HTR-8/SVneo (cell line): Measurements from ENCODE around the gene BORCS6.
A peak's percentile ranks its signal among the peaks of the same experiment; 100 is the strongest.
"Not testable (repeated sequence)": the region's sequence is repeated elsewhere in the genome, so short reads cannot be mapped to it uniquely, and the experiment has no call there.

Experiments
- DNase-seq: peaks from one replicate; pipeline ENCODE4 v3.0.0; 2011; ENCODE audit warnings: low spot score, mixed read lengths; ENCODE audit not compliant: insufficient read length
- FAIRE-seq: peaks from 2 replicates; lab custom pipeline; 2011; peaks lifted over from hg19 to GRCh38; lab: Jason Lieb, UNC

The BORCS6 gene

GRCh38 chr17:8189711-8190477 lies at the start of gene BORCS6:
Gene BORCS6 (minus strand): TSS chr17:8190180. CDS start chr17:8190140, 40 bp downstream.
- FAIRE-seq = peak; percentile 83
- peak; percentile 96 for DNase-seq

GRCh38 chr17:8237886-8238285 lies 47.9 kb upstream of the BORCS6 start:
- no peak for DNase-seq
- FAIRE-seq = no peak

- DNase-seq (no peak), FAIRE-seq (peak; percentile 55)
These were observed 47.2 kb upstream of the BORCS6 start for GRCh38 chr17:8237175-8237574.

- DNase-seq (no peak), FAIRE-seq (no peak)
These were observed 45.7 kb upstream of the BORCS6 start for GRCh38 chr17:8235676-8236075.

- FAIRE-seq (no peak), DNase-seq (no peak)
These were observed 44.6 kb upstream of the BORCS6 start for GRCh38 chr17:8234361-8235270.

- FAIRE-seq (no peak), DNase-seq (no peak)
These were observed 41.7 kb upstream of the BORCS6 start for GRCh38 chr17:8231701-8232100.

GRCh38 chr17:8227238-8227581 lies 37.2 kb upstream of the BORCS6 start:
- FAIRE-seq = no peak
- DNase-seq = no peak

GRCh38 chr17:8226536-8227237 lies 36.7 kb upstream of the BORCS6 start:
- DNase-seq = peak; percentile 81
- FAIRE-seq = no peak

GRCh38 chr17:8225813-8226535 lies 36.0 kb upstream of the BORCS6 start:
- FAIRE-seq (no peak), DNase-seq (peak; percentile 25)

- no peak for FAIRE-seq
These were observed 35.2 kb upstream of the BORCS6 start for GRCh38 chr17:8224891-8225812.

GRCh38 chr17:8223356-8224126 lies 33.6 kb upstream of the BORCS6 start:
- DNase-seq (peak; percentile 48), FAIRE-seq (no peak)

More at GRCh38 chr17:8224891-8225812, 35.2 kb upstream of the BORCS6 start:
- DNase-seq = no peak

GRCh38 chr17:8222630-8223355 lies 32.8 kb upstream of the BORCS6 start:
- FAIRE-seq = peak; percentile 33
- peak; percentile 75 for DNase-seq

- no peak for FAIRE-seq
- no peak for DNase-seq
These were observed 32.3 kb upstream of the BORCS6 start for GRCh38 chr17:8222380-8222629.

GRCh38 chr17:8221663-8222379 lies 31.8 kb upstream of the BORCS6 start:
- FAIRE-seq = no peak
- peak; percentile 79 for DNase-seq

- FAIRE-seq (no peak), DNase-seq (peak; percentile 81)
These were observed 31.0 kb upstream of the BORCS6 start for GRCh38 chr17:8220783-8221662.

GRCh38 chr17:8214000-8214399 lies 24.0 kb upstream of the BORCS6 start:
- DNase-seq, FAIRE-seq: not testable (repeated sequence)
